Activated CD8-positive, alpha-beta T cell treated with anti-CD3 and anti-CD28 coated beads for 36 hours (primary cell): Measurements from ENCODE around the gene ACP1. TPM values are rescaled to one million over a fixed set of nuclear protein-coding genes. Genes with fewer than 3 reads are reported as not detected.
A peak's percentile ranks its signal among the peaks of the same experiment; 100 is the strongest.

Experiments
- ATAC-seq: fragments of 200-7000 bp; cut with Tn5 transposase; one replicate; pipeline ENCODE4 v1.10.0; 2021; ENCODE audit warnings: mild to moderate bottlenecking, moderate library complexity
- CTCF ChIA-PET: fragments of 350-600 bp; sonication (Branson Sonifier 250); formaldehyde crosslinking; loops from one replicate; lab custom pipeline; 2021; ENCODE audit warnings: antibody characterized with exemption; lab: Charles Lee
- POLR2A ChIA-PET: fragments of 350-600 bp; sonication (Branson Sonifier 250); formaldehyde crosslinking; loops from one replicate; lab custom pipeline; 2021; ENCODE audit warnings: antibody characterized with exemption; lab: Charles Lee
- DNase-seq: peaks from one replicate; pipeline ENCODE4 v3.0.0-alpha.2; 2020
- H3K27ac Mint-ChIP-seq: one replicate; pipeline ENCODE4 v1.8.0; 2021; ENCODE audit warnings: mild to moderate bottlenecking, mixed read lengths
- H3K27me3 Mint-ChIP-seq: one replicate; pipeline ENCODE4 v1.8.0; 2021; ENCODE audit warnings: mixed read lengths
- H3K36me3 Mint-ChIP-seq: one replicate; pipeline ENCODE4 v1.8.0; 2021; ENCODE audit warnings: low read depth, mixed read lengths
- H3K4me1 Mint-ChIP-seq: one replicate; pipeline ENCODE4 v1.8.0; 2021; ENCODE audit warnings: low read depth, mixed read lengths
- H3K4me3 Mint-ChIP-seq: one replicate; pipeline ENCODE4 v1.8.0; 2021; ENCODE audit warnings: mild to moderate bottlenecking, moderate library complexity, mixed read lengths
- H3K9me3 Mint-ChIP-seq: one replicate; pipeline ENCODE4 v1.8.0; 2021; ENCODE audit warnings: mixed read lengths
- intact Hi-C: fragments of 100-400 bp; cut with micrococcal nuclease; formaldehyde crosslinking; loops from one replicate; pipeline ENCODE4 v1.10.0; 2022
- total RNA-seq, 2 experiments: library from RNA; stranded (reverse); gene quantifications; one replicate each; pipeline ENCODE4 v1.2.3, GENCODE V29; 2021
- TF ChIP-seq, protein P1 (sequence below): fragments of 200-600 bp; IDR thresholded peaks from one replicate; pipeline ENCODE4 v1.8.0; 2022; ENCODE audit warnings: antibody characterized with exemption, mild to moderate bottlenecking

The ACP1 gene
- total RNA-seq, 2 experiments from 2014 or later: 146 to 153 TPM

GRCh38 chr2:263022-263738 lies 1.6 kb upstream of the ACP1 start:
- Mint-ChIP-seq H3K36me3 (peaks cover 46% of the 10 kb centered on the region), H3K9me3 (peaks cover 13% of the 10 kb centered on the region), H3K4me3 (peak overlapping the region; percentile 93), H3K27ac (peak overlapping the region; percentile 78), H3K4me1 (peaks cover 27% of the 10 kb centered on the region), H3K27me3 (no peaks in the 10 kb centered on the region)
- ATAC-seq (no peak), DNase-seq (no peak)
- ChIA-PET CTCF (interaction anchor here (0.9 to 2.0 kb wide), 4 partner anchors 12 to 372 kb away, joined by 3 to 5 read pairs (median 4); no protein-coding TSS in a partner anchor), POLR2A (interaction anchor here (0.6 to 1.6 kb wide), 2 partner anchors 25 to 690 kb away, joined by 3 read pairs; no protein-coding TSS in a partner anchor)
- intact Hi-C loops: no loop called here
- TF ChIP-seq, protein P1, sequence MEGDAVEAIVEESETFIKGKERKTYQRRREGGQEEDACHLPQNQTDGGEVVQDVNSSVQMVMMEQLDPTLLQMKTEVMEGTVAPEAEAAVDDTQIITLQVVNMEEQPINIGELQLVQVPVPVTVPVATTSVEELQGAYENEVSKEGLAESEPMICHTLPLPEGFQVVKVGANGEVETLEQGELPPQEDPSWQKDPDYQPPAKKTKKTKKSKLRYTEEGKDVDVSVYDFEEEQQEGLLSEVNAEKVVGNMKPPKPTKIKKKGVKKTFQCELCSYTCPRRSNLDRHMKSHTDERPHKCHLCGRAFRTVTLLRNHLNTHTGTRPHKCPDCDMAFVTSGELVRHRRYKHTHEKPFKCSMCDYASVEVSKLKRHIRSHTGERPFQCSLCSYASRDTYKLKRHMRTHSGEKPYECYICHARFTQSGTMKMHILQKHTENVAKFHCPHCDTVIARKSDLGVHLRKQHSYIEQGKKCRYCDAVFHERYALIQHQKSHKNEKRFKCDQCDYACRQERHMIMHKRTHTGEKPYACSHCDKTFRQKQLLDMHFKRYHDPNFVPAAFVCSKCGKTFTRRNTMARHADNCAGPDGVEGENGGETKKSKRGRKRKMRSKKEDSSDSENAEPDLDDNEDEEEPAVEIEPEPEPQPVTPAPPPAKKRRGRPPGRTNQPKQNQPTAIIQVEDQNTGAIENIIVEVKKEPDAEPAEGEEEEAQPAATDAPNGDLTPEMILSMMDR: no peak

GRCh38 chr2:263774-264492 lies 814 bp upstream of the ACP1 start, which contains the start of gene SH3YL1:
Gene SH3YL1, minus strand, starts transcription at chr2:264032. Its CDS starts 48 bp downstream, at chr2:263984.
- ChIA-PET POLR2A (interaction anchor here (0.6 to 1.6 kb wide), 2 partner anchors 26 to 690 kb away, joined by 3 read pairs; no protein-coding TSS in a partner anchor), CTCF (interaction anchor here (0.9 to 2.0 kb wide), 2 partner anchors 12 to 371 kb away, joined by 3 to 4 read pairs; no protein-coding TSS in a partner anchor)
- peaks cover 34% of the 10 kb centered on the region for H3K4me1 Mint-ChIP-seq
- H3K9me3 Mint-ChIP-seq: peaks cover 6% of the 10 kb centered on the region
- TF ChIP-seq, protein P1: no peak
- intact Hi-C loops: no loop called here
- ATAC-seq: peak; percentile 29
- H3K27ac Mint-ChIP-seq: peak within 1 kb of the TSS; percentile 96
- H3K27me3 Mint-ChIP-seq: no peaks in the 10 kb centered on the region
- H3K36me3 Mint-ChIP-seq: peaks cover 38% of the 10 kb centered on the region
- H3K4me3 Mint-ChIP-seq: peak within 1 kb of the TSS; percentile 93
- DNase-seq: peak; percentile 61

GRCh38 chr2:268323-268722 lies 3.6 kb downstream of the ACP1 start:
- TF ChIP-seq, protein P1: no peak
- intact Hi-C loops: no loop called here
- peaks cover 57% of the 10 kb centered on the region for H3K4me1 Mint-ChIP-seq
- no peak overlapping the region for H3K27ac Mint-ChIP-seq
- POLR2A ChIA-PET: interaction anchor here (0.9 kb wide), 1 partner anchor 13 kb away, joined by 3 read pairs; no protein-coding TSS in a partner anchor
- no peaks in the 10 kb centered on the region for H3K9me3 Mint-ChIP-seq
- DNase-seq (no peak), ATAC-seq (no peak)
- no peak overlapping the region for H3K4me3 Mint-ChIP-seq
- peaks cover 33% of the 10 kb centered on the region for H3K36me3 Mint-ChIP-seq
- H3K27me3 Mint-ChIP-seq: no peaks in the 10 kb centered on the region
- CTCF ChIA-PET: interaction anchor here (1.0 to 1.9 kb wide), 2 partner anchors 14 to 21 kb away, joined by 3 to 4 read pairs; no protein-coding TSS in a partner anchor

DNA sequence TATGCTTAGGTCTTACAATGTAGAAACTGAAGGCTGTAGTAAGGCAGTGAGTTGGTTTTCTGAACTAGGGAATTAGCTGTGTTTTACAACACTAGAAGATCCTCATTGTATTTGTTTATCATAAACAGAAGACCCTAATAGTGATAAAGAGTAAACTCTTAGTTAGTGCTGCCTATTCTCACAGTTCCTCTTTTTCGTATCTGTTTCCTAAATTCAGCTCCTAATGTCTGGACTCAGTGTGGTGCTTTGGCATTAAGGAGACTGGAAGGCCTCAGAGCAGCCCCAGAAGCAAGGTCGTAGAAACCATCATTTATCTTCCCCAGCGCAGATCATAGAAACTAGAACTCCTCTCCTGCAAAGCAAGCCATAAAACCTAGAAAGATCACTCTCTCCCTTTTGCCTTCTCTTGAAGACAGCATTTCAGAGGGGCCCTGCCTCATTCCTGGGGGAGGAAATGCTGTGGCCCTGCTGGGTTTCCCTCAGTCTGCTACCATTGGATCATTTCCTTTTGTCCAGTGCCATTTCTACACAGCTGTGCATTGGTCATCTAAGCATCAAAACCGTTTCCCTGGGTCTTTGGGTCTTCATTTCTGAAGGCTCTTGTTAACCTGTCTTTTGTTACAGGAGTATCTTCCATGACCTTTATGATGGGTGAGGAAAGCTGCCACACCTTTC lies 4.7 kb downstream of the ACP1 start:
- H3K9me3 Mint-ChIP-seq: no peaks in the 10 kb centered on the region
- POLR2A ChIA-PET: no interaction called here
- intact Hi-C loops: no loop called here
- H3K4me3 Mint-ChIP-seq: no peak overlapping the region
- peaks cover 33% of the 10 kb centered on the region for H3K36me3 Mint-ChIP-seq
- ATAC-seq (no peak), DNase-seq (no peak)
- peaks cover 55% of the 10 kb centered on the region for H3K4me1 Mint-ChIP-seq
- TF ChIP-seq, protein P1: no peak
- peak overlapping the region; percentile 6 for H3K27ac Mint-ChIP-seq
- CTCF ChIA-PET: interaction anchor here (0.8 to 1.9 kb wide), 3 partner anchors 15 to 22 kb away, joined by 3 to 4 read pairs (median 3); no protein-coding TSS in a partner anchor
- H3K27me3 Mint-ChIP-seq: no peaks in the 10 kb centered on the region
